Neural progenitor cell (in vitro differentiated cells): ENCODE results near the gene FBLN1. TPM values are rescaled to one million over a fixed set of nuclear protein-coding genes. Genes with fewer than 3 reads are reported as not detected.

ENCODE experiments used
- DNase-seq: peaks from one replicate; pipeline ENCODE4 v3.0.0-alpha.2; 2016; ENCODE audit warnings: low spot score
- H2AFZ ChIP-seq: fragments of 200-600 bp; sonication (generic); replicated peaks from 2 replicates; pipeline ENCODE4 v1.6.1; 2016; ENCODE audit warnings: antibody characterized with exemption
- H3F3A ChIP-seq: fragments of 200-600 bp; sonication (generic); 2 replicates; pipeline ENCODE4 v1.6.1; 2016; ENCODE audit warnings: antibody characterized with exemption, low read depth
- H3K27ac ChIP-seq: fragments of 200-600 bp; sonication (generic); 2 replicates; pipeline ENCODE4 v1.5.1; 2016; ENCODE audit warnings: mild to moderate bottlenecking
- H3K27me3 ChIP-seq: fragments of 200-600 bp; sonication (generic); 2 replicates; pipeline ENCODE4 v1.6.1; 2016; ENCODE audit warnings: mild to moderate bottlenecking, moderate library complexity
- H3K36me3 ChIP-seq: fragments of 200-600 bp; sonication (generic); 2 replicates; pipeline ENCODE4 v1.5.1; 2016
- H3K4me1 ChIP-seq: fragments of 200-600 bp; sonication (generic); 2 replicates; pipeline ENCODE4 v1.6.1; 2016; ENCODE audit warnings: mixed run types
- H3K4me2 ChIP-seq: fragments of 200-600 bp; sonication (generic); 2 replicates; pipeline ENCODE4 v1.6.1; 2016
- H3K4me3 ChIP-seq: fragments of 200-600 bp; sonication (generic); 2 replicates; pipeline ENCODE4 v1.5.1; 2016
- H3K79me2 ChIP-seq: fragments of 200-600 bp; sonication (generic); 2 replicates; pipeline ENCODE4 v1.6.1; 2016; ENCODE audit warnings: low read depth
- H3K9ac ChIP-seq: fragments of 200-600 bp; sonication (generic); 2 replicates; pipeline ENCODE4 v1.6.1; 2016
- H3K9me3 ChIP-seq: fragments of 200-600 bp; sonication (generic); 2 replicates; pipeline ENCODE4 v1.5.1; 2016; ENCODE audit warnings: low read depth
- H4K20me1 ChIP-seq: fragments of 200-600 bp; sonication (generic); 2 replicates; pipeline ENCODE4 v1.6.1; 2016; ENCODE audit warnings: low read depth
- H3K27ac Mint-ChIP-seq: 3 replicates; pipeline ENCODE4 v1.8.0; 2021; ENCODE audit warnings: mixed read lengths
- H3K27me3 Mint-ChIP-seq: 2 replicates; pipeline ENCODE4 v1.8.0; 2022; ENCODE audit warnings: low read depth, mild to moderate bottlenecking, inconsistent platforms, moderate library complexity, mixed read lengths; ENCODE audit not compliant: insufficient read depth
- H3K36me3 Mint-ChIP-seq: 3 replicates; pipeline ENCODE4 v1.8.0; 2021; ENCODE audit warnings: mixed read lengths
- H3K4me1 Mint-ChIP-seq: 3 replicates; pipeline ENCODE4 v1.8.0; 2021; ENCODE audit warnings: mixed read lengths
- H3K4me3 Mint-ChIP-seq: 3 replicates; pipeline ENCODE4 v1.8.0; 2021; ENCODE audit warnings: mild to moderate bottlenecking, moderate library complexity, mixed read lengths
- H3K9me3 Mint-ChIP-seq: 3 replicates; pipeline ENCODE4 v1.8.0; 2020; ENCODE audit warnings: mixed read lengths
- CTCF ChIP-seq: fragments of 200-600 bp; sonication (generic); IDR thresholded peaks from 2 replicates; pipeline ENCODE4 v1.5.1; 2017; ENCODE audit warnings: antibody characterized with exemption, mild to moderate bottlenecking
- EZH2 ChIP-seq: fragments of 200-600 bp; sonication (generic); IDR thresholded peaks from 2 replicates; pipeline ENCODE4 v1.6.1; 2017; ENCODE audit warnings: antibody characterized with exemption, mild to moderate bottlenecking, moderate library complexity
- EZH2phosphoT487 ChIP-seq: fragments of 200-600 bp; sonication (generic); IDR thresholded peaks from 2 replicates; pipeline ENCODE4 v1.6.1; 2017; ENCODE audit warnings: antibody characterized with exemption
- total RNA-seq: library from RNA; depleted of rRNA; stranded (reverse); fragments of >200 nt; gene quantifications from 2 replicates; pipeline ENCODE4 v1.2.3, GENCODE V29; 2015; ENCODE audit warnings: low replicate concordance

Gene FBLN1
- total RNA-seq, 1 donor from 2014 or later = 84.3 TPM

- H3K4me3 ChIP-seq = no peak overlapping the region
- no peaks in the 10 kb centered on the region for H3K27me3 ChIP-seq
- no peak overlapping the region for H3K4me2 ChIP-seq
- peaks cover 11% of the 10 kb centered on the region for H3K4me1 Mint-ChIP-seq
- no peaks in the 10 kb centered on the region for H3K9me3 ChIP-seq
- H3K9ac ChIP-seq = no peak overlapping the region
- H3K27me3 Mint-ChIP-seq = peaks cover 7% of the 10 kb centered on the region
- H3K36me3 ChIP-seq = no peaks in the 10 kb centered on the region
- peaks cover 23% of the 10 kb centered on the region for H3K9me3 Mint-ChIP-seq
- no peaks in the 10 kb centered on the region for H4K20me1 ChIP-seq
- H2AFZ ChIP-seq = no peak overlapping the region
- H3K36me3 Mint-ChIP-seq = peaks cover 5% of the 10 kb centered on the region
- no peak for DNase-seq
- peaks cover 15% of the 10 kb centered on the region for H3K4me1 ChIP-seq
- no peak overlapping the region for H3K4me3 Mint-ChIP-seq
- H3F3A ChIP-seq = no peaks in the 10 kb centered on the region
- no peaks in the 10 kb centered on the region for H3K79me2 ChIP-seq
- H3K27ac Mint-ChIP-seq = no peak overlapping the region
- TF ChIP-seq EZH2 (no peak), CTCF (no peak)
- H3K27ac ChIP-seq = no peak overlapping the region
Observed at GRCh38 chr22:45465633-45466032, 37.0 kb upstream of the FBLN1 start.

- no peaks in the 10 kb centered on the region for H3K36me3 ChIP-seq
- H3K4me1 ChIP-seq = peaks cover 28% of the 10 kb centered on the region
- TF ChIP-seq EZH2phosphoT487 (no peak), EZH2 (no peak), CTCF (no peak)
- H3K27ac Mint-ChIP-seq = no peak overlapping the region
- H3K36me3 Mint-ChIP-seq = peaks cover 5% of the 10 kb centered on the region
- no peak overlapping the region for H3K9ac ChIP-seq
- no peaks in the 10 kb centered on the region for H3K9me3 ChIP-seq
- H3K4me2 ChIP-seq = no peak overlapping the region
- no peaks in the 10 kb centered on the region for H3K79me2 ChIP-seq
- peaks cover 26% of the 10 kb centered on the region for H3K4me1 Mint-ChIP-seq
- no peak for DNase-seq
- H3K4me3 ChIP-seq = no peak overlapping the region
- peaks cover 24% of the 10 kb centered on the region for H3F3A ChIP-seq
- H3K27ac ChIP-seq = no peak overlapping the region
- H3K27me3 Mint-ChIP-seq = peaks cover 17% of the 10 kb centered on the region
- H3K9me3 Mint-ChIP-seq = peaks cover 23% of the 10 kb centered on the region
- H4K20me1 ChIP-seq = no peaks in the 10 kb centered on the region
- H2AFZ ChIP-seq = no peak overlapping the region
- H3K4me3 Mint-ChIP-seq = no peak overlapping the region
- H3K27me3 ChIP-seq = no peaks in the 10 kb centered on the region
Observed at GRCh38 chr22:45468872-45469271, 33.8 kb upstream of the FBLN1 start.

- H3K27ac Mint-ChIP-seq = no peak overlapping the region
- Histone ChIP-seq H3K4me2 (no peak overlapping the region), H3K27ac (no peak overlapping the region), H3K27me3 (no peaks in the 10 kb centered on the region), H3K36me3 (no peaks in the 10 kb centered on the region), H3K4me1 (peaks cover 33% of the 10 kb centered on the region), H2AFZ (peak overlapping the region; percentile 65), H3K9ac (no peak overlapping the region), H3K9me3 (no peaks in the 10 kb centered on the region), H3K79me2 (no peaks in the 10 kb centered on the region), H4K20me1 (no peaks in the 10 kb centered on the region), H3K4me3 (no peak overlapping the region), H3F3A (peaks cover 30% of the 10 kb centered on the region)
- peaks cover 28% of the 10 kb centered on the region for H3K4me1 Mint-ChIP-seq
- H3K9me3 Mint-ChIP-seq = peaks cover 17% of the 10 kb centered on the region
- no peak for DNase-seq
- H3K27me3 Mint-ChIP-seq = peaks cover 17% of the 10 kb centered on the region
- H3K4me3 Mint-ChIP-seq = no peak overlapping the region
- H3K36me3 Mint-ChIP-seq = peaks cover 2% of the 10 kb centered on the region
- no peak for TF ChIP-seq EZH2phosphoT487
- TF ChIP-seq CTCF = no peak
- TF ChIP-seq EZH2 = no peak
Observed at GRCh38 chr22:45469281-45470073, 33.2 kb upstream of the FBLN1 start.
